IMR-90 (cell line): ENCODE data around the gene GRIA3. TPM values are rescaled to one million over a fixed set of nuclear protein-coding genes. Genes with fewer than 3 reads are reported as not detected.

Experiments
- ATAC-seq: fragments of 200-7000 bp; cut with Tn5 transposase; 2 replicates; pipeline ENCODE4 v1.9.1; 2020; ENCODE audit warnings: low read depth, mild to moderate bottlenecking, moderate library complexity
- BruUV-seq: library from RNA; stranded (reverse); fragments of 400-500 nt; replicated peaks from 2 replicates; lab custom pipeline; 2021; lab: Mats Ljungman, UMichigan
- CTCF ChIA-PET: fragments of 300-600 bp; formaldehyde crosslinking; extraction: SDS; loops from one replicate; lab custom pipeline; 2021; ENCODE audit warnings: antibody characterized with exemption; lab: Yijun Ruan, JAX
- POLR2A ChIA-PET: fragments of 300-600 bp; sonication (Branson Sonifier 250); formaldehyde crosslinking; loops from one replicate; lab custom pipeline; 2022; ENCODE audit warnings: antibody characterized with exemption; ENCODE audit not compliant: unreplicated experiment; lab: Charles Lee
- DNase-seq: peaks from one replicate; pipeline ENCODE4 v3.0.0; 2013
- H2AFZ ChIP-seq: replicated peaks from 2 replicates; pipeline ENCODE3; 2013; ENCODE audit warnings: low read length, mild to moderate bottlenecking; ENCODE audit not compliant: poor library complexity
- H2AK5ac ChIP-seq: 2 replicates; pipeline ENCODE4 v1.6.1; 2013; ENCODE audit warnings: low read depth, low read length, inconsistent platforms
- H2AK9ac ChIP-seq: replicated peaks from 2 replicates; pipeline ENCODE3; 2013; ENCODE audit warnings: mild to moderate bottlenecking, low read depth, low read length, moderate library complexity; ENCODE audit not compliant: poor library complexity
- H2BK120ac ChIP-seq: 2 replicates; pipeline ENCODE4 v1.6.1; 2013; ENCODE audit warnings: low read depth, low read length, inconsistent platforms
- H2BK15ac ChIP-seq: 3 replicates; pipeline ENCODE4 v1.6.1; 2013; ENCODE audit warnings: low read depth, low read length, inconsistent platforms
- H2BK20ac ChIP-seq: 2 replicates; pipeline ENCODE4 v1.6.1; 2013; ENCODE audit warnings: low read depth, mild to moderate bottlenecking, inconsistent platforms, low read length, moderate library complexity
- H2BK5ac ChIP-seq: 2 replicates; pipeline ENCODE4 v1.6.1; 2013; ENCODE audit warnings: mild to moderate bottlenecking, low read depth, low read length, inconsistent platforms; ENCODE audit not compliant: poor library complexity, severe bottlenecking
- H3K14ac ChIP-seq: replicated peaks from 2 replicates; pipeline ENCODE4 v1.6.1; 2013; ENCODE audit warnings: low read depth, low read length, inconsistent platforms
- H3K18ac ChIP-seq: 2 replicates; pipeline ENCODE4 v1.6.1; 2013; ENCODE audit warnings: low read depth, low read length, control low read depth
- H3K23ac ChIP-seq: 2 replicates; pipeline ENCODE4 v1.6.1; 2013; ENCODE audit warnings: low read depth, low read length, inconsistent platforms
- H3K27ac ChIP-seq: 2 replicates; pipeline ENCODE4 v1.5.1; 2013; ENCODE audit warnings: mild to moderate bottlenecking, control low read depth, low read length; ENCODE audit not compliant: insufficient read depth
- H3K27me3 ChIP-seq: 2 replicates; pipeline ENCODE4 v1.6.1; 2013; ENCODE audit warnings: low read length; ENCODE audit not compliant: control insufficient read depth, insufficient read depth
- H3K36me3 ChIP-seq: 2 replicates; pipeline ENCODE4 v1.6.1; 2013; ENCODE audit warnings: low read length, mixed read lengths; ENCODE audit not compliant: control insufficient read depth, insufficient read depth
- H3K4ac ChIP-seq: 2 replicates; pipeline ENCODE4 v1.6.1; 2013; ENCODE audit warnings: low read depth, low read length, inconsistent platforms
- H3K4me1 ChIP-seq: 2 replicates; pipeline ENCODE4 v1.6.1; 2013; ENCODE audit warnings: low read length, mixed read lengths; ENCODE audit not compliant: control insufficient read depth, insufficient read depth
- H3K4me2 ChIP-seq: 2 replicates; pipeline ENCODE4 v1.6.1; 2013; ENCODE audit warnings: low read depth, mild to moderate bottlenecking, control low read depth, low read length, moderate library complexity
- H3K4me3 ChIP-seq: 2 replicates; pipeline ENCODE4 v1.5.1; 2013; ENCODE audit warnings: low read depth, mild to moderate bottlenecking, control low read depth, low read length, moderate library complexity; ENCODE audit not compliant: insufficient read depth
- H3K56ac ChIP-seq: 2 replicates; pipeline ENCODE4 v1.6.1; 2013; ENCODE audit warnings: low read length, inconsistent platforms; ENCODE audit not compliant: insufficient read depth; ENCODE audit errors: extremely low read depth
- H3K79me1 ChIP-seq, 2 experiments: 2 replicates each; pipeline ENCODE4 v1.6.1; 2013; ENCODE audit warnings: low read length in 2 of 2, inconsistent platforms in 1 of 2, low read depth in 1 of 2
- H3K9ac ChIP-seq: 2 replicates; pipeline ENCODE4 v1.6.1; 2013; ENCODE audit warnings: low read depth, low read length, control low read depth
- H3K9me1 ChIP-seq: 2 replicates; pipeline ENCODE4 v1.6.1; 2013; ENCODE audit warnings: low read length, inconsistent platforms; ENCODE audit not compliant: insufficient read depth
- H3K9me3 ChIP-seq: 2 replicates; pipeline ENCODE4 v1.6.1; 2013; ENCODE audit warnings: low read length; ENCODE audit not compliant: control insufficient read depth, insufficient read depth
- H4K20me1 ChIP-seq: 2 replicates; pipeline ENCODE4 v1.6.1; 2013; ENCODE audit warnings: low read length, inconsistent platforms; ENCODE audit not compliant: insufficient read depth
- H4K5ac ChIP-seq: 2 replicates; pipeline ENCODE4 v1.6.1; 2013; ENCODE audit warnings: mild to moderate bottlenecking, low read depth, low read length, control low read depth
- H4K8ac ChIP-seq, 2 experiments: 2 replicates each; pipeline ENCODE4 v1.6.1; 2013; ENCODE audit warnings: low read depth in 2 of 2, low read length in 2 of 2, control low read depth in 1 of 2, inconsistent platforms in 1 of 2
- H4K91ac ChIP-seq: 2 replicates; pipeline ENCODE4 v1.6.1; 2013; ENCODE audit warnings: low read depth, low read length, inconsistent platforms; ENCODE audit not compliant: insufficient read depth
- BHLHE40 ChIP-seq: fragments of 150-350 bp; IDR thresholded peaks from 2 replicates; pipeline ENCODE4 v1.6.1; 2016; ENCODE audit warnings: mild to moderate bottlenecking, low read depth, low read length
- CEBPB ChIP-seq: IDR thresholded peaks from 2 replicates; pipeline ENCODE4 v1.6.1; 2012; ENCODE audit warnings: low read depth, low read length, improper control_type of control experiment
- CHD1 ChIP-seq: IDR thresholded peaks from 2 replicates; pipeline ENCODE4 v1.6.1; 2012; ENCODE audit warnings: low read depth, low read length, improper control_type of control experiment
- CTCF ChIP-seq: conservative IDR thresholded peaks from 2 replicates; pipeline ENCODE4 v1.5.1; 2012; ENCODE audit warnings: mild to moderate bottlenecking, low read depth, low read length, improper control_type of control experiment
- ELK1 ChIP-seq: fragments of 150-350 bp; IDR thresholded peaks from 2 replicates; pipeline ENCODE4 v1.6.1; 2016; ENCODE audit warnings: low read depth, mild to moderate bottlenecking, low read length, moderate library complexity, borderline replicate concordance
- FOS ChIP-seq: fragments of 150-350 bp; IDR thresholded peaks from 2 replicates; pipeline ENCODE4 v1.6.1; 2016; ENCODE audit warnings: low read depth, low read length
- MAFK ChIP-seq: IDR thresholded peaks from 2 replicates; pipeline ENCODE4 v1.6.1; 2012; ENCODE audit warnings: low read depth, low read length, improper control_type of control experiment
- MAZ ChIP-seq: IDR thresholded peaks from 2 replicates; pipeline ENCODE4 v1.6.1; 2012; ENCODE audit warnings: low read depth, mild to moderate bottlenecking, low read length, improper control_type of control experiment, moderate library complexity, borderline replicate concordance
- MXI1 ChIP-seq: IDR thresholded peaks from 2 replicates; pipeline ENCODE4 v1.6.1; 2012; ENCODE audit warnings: low read depth, mild to moderate bottlenecking, low read length, moderate library complexity, borderline replicate concordance
- NFE2L2 ChIP-seq: fragments of 150-350 bp; IDR thresholded peaks from 2 replicates; pipeline ENCODE4 v1.6.1; 2016; ENCODE audit warnings: low read depth, mild to moderate bottlenecking, low read length
- POLR2A ChIP-seq: IDR thresholded peaks from 2 replicates; pipeline ENCODE4 v1.6.1; 2012; ENCODE audit warnings: mild to moderate bottlenecking, low read depth, low read length
- RAD21 ChIP-seq: IDR thresholded peaks from 2 replicates; pipeline ENCODE4 v1.6.1; 2012; ENCODE audit warnings: low read length, improper control_type of control experiment
- RCOR1 ChIP-seq: IDR thresholded peaks from 2 replicates; pipeline ENCODE4 v1.6.1; 2012; ENCODE audit warnings: mild to moderate bottlenecking, low read length, improper control_type of control experiment; ENCODE audit not compliant: insufficient replicate concordance
- RFX5 ChIP-seq: IDR thresholded peaks from 2 replicates; pipeline ENCODE4 v1.8.0; 2012; ENCODE audit warnings: low read depth, mild to moderate bottlenecking, low read length, moderate library complexity
- SMC3 ChIP-seq: fragments of 150-350 bp; IDR thresholded peaks from 2 replicates; pipeline ENCODE4 v1.6.1; 2016; ENCODE audit warnings: low read depth, mild to moderate bottlenecking, antibody characterized with exemption, low read length, moderate library complexity
- whole genome bisulfite sequencing, 2 experiments: methylation state at CpG; one replicate each; pipeline versions ENCODE4 v1.1.5 to v1.1.7; 2013; ENCODE audit warnings: missing lambda C conversion rate in 2 of 2; ENCODE audit not compliant: insufficient read length in 1 of 2; ENCODE audit errors: extremely low coverage in 2 of 2; 5-methylcytosine and 5-hydroxymethylcytosine counted together
- dilution Hi-C: fragments of 300-500 bp; cut with HindIII; formaldehyde crosslinking; loops from one replicate; pipeline ENCODE4 v1.14.3; 2018; ENCODE audit warnings: low sequenced_read_pairs; ENCODE audit not compliant: unreplicated experiment
- in situ Hi-C: fragments of 300-500 bp; cut with MboI; formaldehyde crosslinking; loops from 3 replicates; pipeline ENCODE4 v1.14.3; 2019; ENCODE audit warnings: low sequenced_read_pairs, inconsistent platforms, mixed read lengths
- intact Hi-C: fragments of 100-400 bp; cut with micrococcal nuclease; formaldehyde crosslinking; loops from 2 replicates; pipeline ENCODE4 v1.10.0; 2022
- polyA plus RNA-seq, 3 experiments: library from polyadenylated mRNA; depleted of rRNA; stranded (reverse); fragments of >200 nt; gene quantifications; 2 replicates each; pipeline ENCODE4 v1.2.3, GENCODE V29; 2012; ENCODE audit warnings: low replicate concordance in 1 of 3
- total RNA-seq: library from RNA; depleted of rRNA; stranded (reverse); fragments of >200 nt; gene quantifications from 2 replicates; pipeline ENCODE4 v1.2.3, GENCODE V29; 2012
- TF ChIP-seq, protein P1 (sequence below): fragments of 150-350 bp; IDR thresholded peaks from 2 replicates; pipeline ENCODE4 v1.6.1; 2017; ENCODE audit warnings: mild to moderate bottlenecking, antibody characterized with exemption, low read length, low read depth

The GRIA3 gene
- total and polyA plus RNA-seq, 2 of the 4 experiments (the other 2 are of a cell fraction): not detected

DNA sequence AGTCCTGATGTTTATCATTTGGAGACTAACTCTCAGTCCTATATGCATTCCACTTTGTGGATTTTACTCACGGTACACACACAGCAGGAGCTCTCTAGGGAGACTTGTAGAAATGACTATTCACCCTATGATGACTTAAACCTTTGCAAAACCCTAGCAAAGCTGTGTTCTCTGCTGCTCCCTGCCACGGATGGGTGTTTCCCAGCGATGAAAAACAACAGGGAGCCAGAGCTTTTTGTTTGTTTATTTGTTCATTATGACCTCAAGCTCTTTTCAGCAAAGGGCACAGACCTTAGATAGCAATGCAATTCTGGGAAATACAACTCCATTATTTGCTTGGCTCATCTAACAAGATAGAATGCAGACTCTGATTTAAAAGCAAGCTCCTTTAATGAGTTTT lies 156.6 kb downstream of the GRIA3 start:
- no peak overlapping the region for H2BK15ac ChIP-seq
- H3K4me1 ChIP-seq: no peaks in the 10 kb centered on the region
- H4K20me1 ChIP-seq: no peaks in the 10 kb centered on the region
- dilution Hi-C loops: no loop called here
- H2BK120ac ChIP-seq: no peak overlapping the region
- no peak overlapping the region for H2AFZ ChIP-seq
- H2AK9ac ChIP-seq: no peak overlapping the region
- H3K27ac ChIP-seq: no peak overlapping the region
- ATAC-seq (no peak), DNase-seq (no peak)
- H4K91ac ChIP-seq: no peak overlapping the region
- H3K79me1 ChIP-seq: no peaks in the 10 kb centered on the region
- no peak overlapping the region for H3K4ac ChIP-seq
- H4K5ac ChIP-seq: no peak overlapping the region
- no peaks in the 10 kb centered on the region for H3K27me3 ChIP-seq
- no peaks in the 10 kb centered on the region for H3K36me3 ChIP-seq
- in situ Hi-C loops: no loop called here
- H2AK5ac ChIP-seq: no peak overlapping the region
- no peaks in the 10 kb centered on the region for H3K9me1 ChIP-seq
- H3K23ac ChIP-seq: no peak overlapping the region
- H3K4me3 ChIP-seq: no peak overlapping the region
- BruUV-seq: no TSS peak
- H3K9ac ChIP-seq: no peak overlapping the region
- no peak overlapping the region for H3K14ac ChIP-seq
- no CpG with 5 or more reads among the region's 3 CpGs for WGBS, 2 experiments
- no peaks in the 10 kb centered on the region for H3K9me3 ChIP-seq
- CTCF ChIA-PET: no interaction called here
- H3K56ac ChIP-seq: no peak overlapping the region
- no peak for TF ChIP-seq MAFK
- TF ChIP-seq CHD1: no peak
- TF ChIP-seq ELK1: no peak
- TF ChIP-seq BHLHE40: no peak
- TF ChIP-seq CTCF: no peak
- TF ChIP-seq CEBPB: no peak
- no peak for TF ChIP-seq POLR2A
- no peak for TF ChIP-seq RFX5
- TF ChIP-seq, protein P1, sequence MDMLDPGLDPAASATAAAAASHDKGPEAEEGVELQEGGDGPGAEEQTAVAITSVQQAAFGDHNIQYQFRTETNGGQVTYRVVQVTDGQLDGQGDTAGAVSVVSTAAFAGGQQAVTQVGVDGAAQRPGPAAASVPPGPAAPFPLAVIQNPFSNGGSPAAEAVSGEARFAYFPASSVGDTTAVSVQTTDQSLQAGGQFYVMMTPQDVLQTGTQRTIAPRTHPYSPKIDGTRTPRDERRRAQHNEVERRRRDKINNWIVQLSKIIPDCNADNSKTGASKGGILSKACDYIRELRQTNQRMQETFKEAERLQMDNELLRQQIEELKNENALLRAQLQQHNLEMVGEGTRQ: no peak
- no peak for TF ChIP-seq FOS
- no peak for TF ChIP-seq NFE2L2
- TF ChIP-seq MXI1: no peak
- no peak for TF ChIP-seq RAD21
- no peak for TF ChIP-seq MAZ
- TF ChIP-seq SMC3: no peak
- TF ChIP-seq RCOR1: no peak
- no peak overlapping the region for H2BK20ac ChIP-seq
- H3K4me2 ChIP-seq: no peak overlapping the region
- no peak overlapping the region for H3K18ac ChIP-seq
- H4K8ac ChIP-seq: no peak overlapping the region
- POLR2A ChIA-PET: no interaction called here
- intact Hi-C loops: no loop called here
- H2BK5ac ChIP-seq: no peak overlapping the region
